ENCODE results near the gene SDHAF2.
"Not testable (repeated sequence)": the region's sequence is repeated elsewhere in the genome, so short reads cannot be mapped to it uniquely, and the experiment has no call there.

Gene SDHAF2

DNA sequence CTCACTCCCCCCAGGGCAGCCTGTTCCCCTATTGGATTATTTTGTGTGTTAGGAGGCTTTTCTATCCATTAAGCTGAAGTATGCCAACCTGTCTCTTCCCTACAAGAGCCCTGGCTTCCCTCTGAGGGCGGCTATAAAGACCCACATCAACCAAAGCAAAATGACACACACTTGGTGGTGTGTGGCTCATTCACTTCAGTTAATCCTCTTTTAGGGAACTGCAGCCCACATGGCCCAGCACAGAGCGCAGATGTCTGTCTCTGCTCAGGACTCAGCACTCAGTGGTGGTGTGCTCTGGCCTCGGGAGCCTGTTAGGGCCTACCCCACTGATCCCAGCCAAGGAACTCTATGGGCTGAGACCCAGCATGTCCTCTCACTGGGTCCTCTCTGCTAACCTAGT lies 46.4 kb downstream of the SDHAF2 start:
- DNase-seq (ENCODE audit: low read depth in 2 of 2), result no peak

DNA sequence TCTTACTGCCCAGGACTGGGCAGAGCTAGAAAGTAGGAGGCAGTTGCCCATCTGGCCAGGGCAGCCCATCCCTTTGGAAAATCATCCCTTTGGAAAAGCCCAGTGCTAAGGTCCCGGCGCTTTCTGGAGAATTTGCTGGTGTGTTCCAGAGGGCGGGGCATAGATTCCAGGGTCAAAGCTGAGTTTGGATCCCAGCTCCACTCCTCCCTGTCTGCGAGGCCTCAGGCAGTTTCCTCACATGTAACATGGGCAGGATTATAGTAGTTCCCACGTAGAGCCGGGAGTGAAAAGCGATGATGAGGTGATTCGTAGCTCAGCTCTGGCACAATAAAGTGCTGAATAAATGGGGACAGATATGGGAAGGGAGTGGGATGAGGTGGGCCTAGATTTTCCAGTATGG lies 47.2 kb downstream of the SDHAF2 start:
- no peak for DNase-seq (ENCODE audit: low read depth in 2 of 2)

DNA sequence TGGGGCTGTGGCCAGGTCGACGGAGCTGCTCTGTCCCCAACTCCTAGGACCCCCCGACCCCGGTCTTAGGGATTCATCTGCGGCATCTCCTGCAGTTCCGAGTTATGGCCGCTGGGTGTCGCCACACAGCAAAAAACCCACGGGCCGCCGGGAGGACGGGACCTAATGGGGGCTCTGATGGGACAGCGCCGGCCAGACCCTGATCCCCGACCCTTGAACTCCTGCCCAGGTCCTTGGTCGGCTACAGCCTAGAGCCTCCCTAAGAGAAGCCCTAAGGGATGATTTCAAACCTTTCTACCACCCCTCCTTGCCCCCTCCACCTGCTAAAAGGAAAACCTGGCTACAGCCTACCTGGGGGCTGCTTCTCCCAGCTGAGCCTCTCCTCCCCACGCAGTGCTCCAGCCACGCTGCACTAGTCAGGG lies 47.8 kb downstream of the SDHAF2 start:
- DNase-seq (ENCODE audit: low read depth in 2 of 2), result peak; percentile 18 to 30

DNA sequence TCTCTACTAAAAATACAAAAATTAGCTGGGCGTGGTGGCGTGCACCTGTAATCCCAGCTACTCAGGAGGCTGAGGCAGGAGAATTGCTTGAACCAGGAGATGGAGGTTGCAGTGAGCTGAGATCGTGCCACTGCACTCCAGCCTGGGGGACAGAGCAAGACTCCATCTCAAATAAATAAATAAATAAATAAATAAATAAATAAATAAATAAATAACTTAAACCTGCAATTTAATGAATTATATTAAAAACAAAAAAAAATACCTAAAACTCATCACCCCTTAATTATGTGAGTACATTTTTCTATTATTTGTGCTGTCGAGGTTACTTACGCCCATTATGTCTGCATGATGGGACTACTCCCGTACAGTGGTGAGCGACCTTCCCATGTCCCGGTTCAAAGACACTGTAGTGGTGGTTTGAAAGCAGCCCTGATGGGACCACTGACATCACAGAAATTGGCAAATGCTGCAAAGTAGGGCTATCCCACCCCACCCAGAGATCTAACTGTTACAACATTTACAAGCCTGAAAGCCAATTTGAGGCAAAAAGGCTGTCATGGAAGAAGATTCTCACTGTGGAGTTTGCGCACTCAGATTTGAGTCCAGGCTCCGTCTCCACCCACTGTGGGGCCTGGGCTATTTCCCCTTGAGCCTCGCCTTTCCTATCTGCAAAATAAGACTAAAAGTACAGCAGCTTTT lies 49.6 kb downstream of the SDHAF2 start:
- not testable (repeated sequence) for DNase-seq (ENCODE audit: low read depth in 2 of 2)

DNA sequence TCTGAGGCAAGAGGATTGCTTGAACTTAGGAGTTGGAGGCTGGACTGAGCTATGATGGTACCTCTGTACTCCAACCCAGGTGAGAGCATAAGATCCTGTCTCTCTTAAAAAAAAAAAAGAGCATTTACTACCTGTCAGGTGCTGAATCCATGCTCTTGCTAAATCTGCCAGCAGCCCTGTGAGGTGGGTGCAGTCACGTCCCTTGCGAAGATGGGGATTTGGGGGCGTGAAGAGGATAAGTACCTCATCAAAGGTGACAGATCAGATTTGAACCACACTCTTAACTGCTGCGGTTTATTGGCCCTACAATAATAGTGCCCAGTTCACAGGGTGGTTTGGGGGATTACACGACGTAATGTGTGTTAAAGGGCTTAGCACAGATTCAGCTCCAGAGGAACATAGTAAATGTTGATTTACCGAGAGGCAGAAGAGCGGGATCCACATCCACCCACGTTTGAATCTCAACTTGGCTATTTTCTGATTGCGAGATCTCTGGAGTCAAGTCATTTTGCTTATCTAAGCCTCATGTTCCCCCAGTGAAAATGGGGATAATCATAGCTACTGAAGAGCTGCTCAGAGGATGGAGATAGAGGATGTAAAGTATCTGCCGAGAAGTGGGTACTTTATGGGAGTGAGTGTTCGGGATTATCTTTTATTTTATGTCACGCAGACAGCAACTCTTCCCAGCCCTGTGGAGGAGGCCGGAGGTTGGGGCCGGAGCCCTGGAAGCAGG lies 50.5 kb downstream of the SDHAF2 start:
- DNase-seq (ENCODE audit: low read depth in 2 of 2), result no peak

DNA sequence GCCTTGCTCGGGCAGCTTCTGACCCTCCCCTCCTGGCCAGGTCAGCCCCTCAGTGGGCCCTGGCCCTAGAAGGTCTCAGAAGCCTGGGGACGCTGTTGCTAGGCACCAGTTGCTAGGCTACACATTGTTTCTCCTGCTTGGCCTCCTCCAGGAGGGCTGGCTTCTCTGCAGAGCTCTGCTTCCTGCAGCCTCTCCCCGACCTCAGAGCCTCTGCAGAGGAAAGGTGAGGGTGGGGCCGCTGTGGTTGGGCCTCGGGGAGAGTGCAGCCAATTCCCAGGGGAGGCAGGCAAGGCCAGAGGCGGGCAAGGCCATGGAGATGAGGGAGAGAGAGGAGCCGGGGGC lies 51.0 kb downstream of the SDHAF2 start:
- DNase-seq (ENCODE audit: low read depth in 2 of 2), result no peak

DNA sequence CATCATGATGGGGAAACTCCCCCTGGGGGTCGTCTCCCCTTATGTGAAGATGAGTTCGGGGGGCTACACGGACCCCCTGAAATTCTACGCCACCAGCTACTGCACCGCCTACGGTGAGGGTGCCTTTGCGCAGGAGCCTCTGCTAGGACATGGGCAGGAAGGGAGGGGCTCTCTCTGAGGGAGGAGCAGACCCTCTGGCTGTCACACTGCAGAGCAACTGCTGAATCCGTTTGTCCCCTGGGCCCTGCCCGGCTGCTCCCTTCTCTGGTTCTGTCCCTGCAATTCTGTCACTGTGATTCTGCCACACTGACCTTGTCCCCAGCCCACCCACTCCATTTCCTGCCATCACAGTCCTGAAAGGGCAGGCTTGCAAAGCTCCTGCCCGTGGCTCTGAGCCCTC lies 51.9 kb downstream of the SDHAF2 start:
- DNase-seq (ENCODE audit: low read depth in 2 of 2), result no peak

DNA sequence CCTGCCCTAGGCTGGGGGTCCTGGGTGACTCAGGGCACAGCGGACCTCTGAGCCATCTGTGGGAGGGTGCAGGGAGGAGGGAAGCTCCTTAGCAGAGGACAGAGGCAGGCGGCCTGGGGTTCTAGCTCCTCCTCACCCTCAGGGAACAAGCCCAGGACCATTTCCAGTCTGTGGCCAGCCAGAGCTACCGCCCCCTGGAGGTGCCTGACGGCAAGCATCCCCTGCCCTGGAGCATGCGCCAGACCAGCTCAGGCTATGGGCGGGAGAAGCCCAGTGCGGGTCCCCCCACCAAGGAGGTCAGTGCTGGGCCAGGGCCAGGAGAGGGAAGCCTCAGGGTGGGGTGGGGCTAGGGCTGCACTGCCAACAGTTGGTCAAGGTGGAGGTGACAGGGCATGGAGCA lies 52.6 kb downstream of the SDHAF2 start:
- peak in 1 of 2 donors; percentile 14 for DNase-seq (ENCODE audit: low read depth in 2 of 2)

DNA sequence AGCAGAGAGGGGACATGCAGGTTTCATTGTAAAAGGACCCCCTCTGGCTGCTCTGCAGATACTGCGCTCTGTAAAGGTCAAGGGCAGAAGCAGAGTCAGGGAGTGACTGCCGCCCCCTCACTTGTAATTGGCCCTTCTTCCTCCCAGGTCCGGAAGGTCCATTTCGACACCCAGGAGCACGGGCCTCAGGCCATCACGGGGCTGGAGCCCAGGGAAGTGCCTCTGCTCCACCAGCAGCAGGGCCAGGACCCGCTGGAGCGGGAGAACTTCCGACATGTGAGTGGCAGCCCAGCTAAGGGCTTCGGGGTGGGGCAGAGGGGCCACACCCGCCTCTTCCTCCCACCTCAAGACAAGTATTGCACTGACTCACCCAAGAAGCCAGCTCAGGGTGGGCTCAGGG lies 54.6 kb downstream of the SDHAF2 start:
- no peak for DNase-seq (ENCODE audit: low read depth in 2 of 2)

DNA sequence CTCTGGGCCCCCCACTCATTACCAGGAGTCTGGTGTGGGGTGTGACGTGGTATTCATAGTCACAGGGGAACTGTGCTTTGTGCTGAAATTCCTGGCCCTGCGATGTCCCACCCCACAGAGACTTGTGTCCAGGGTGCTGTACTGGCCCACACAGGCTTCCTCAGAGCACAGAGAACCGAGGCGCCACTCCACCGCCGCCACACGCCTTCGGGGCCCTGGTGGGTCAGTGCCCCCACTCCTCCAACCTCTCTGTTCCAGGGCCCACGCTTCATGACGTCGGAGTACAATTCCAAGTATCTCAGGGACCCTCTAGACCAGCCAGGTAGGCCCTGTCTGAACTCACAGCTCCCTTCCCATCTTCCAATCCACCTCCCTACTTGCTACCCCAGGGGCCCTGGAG lies 55.2 kb downstream of the SDHAF2 start:
- no peak for DNase-seq (ENCODE audit: low read depth in 2 of 2)

DNA sequence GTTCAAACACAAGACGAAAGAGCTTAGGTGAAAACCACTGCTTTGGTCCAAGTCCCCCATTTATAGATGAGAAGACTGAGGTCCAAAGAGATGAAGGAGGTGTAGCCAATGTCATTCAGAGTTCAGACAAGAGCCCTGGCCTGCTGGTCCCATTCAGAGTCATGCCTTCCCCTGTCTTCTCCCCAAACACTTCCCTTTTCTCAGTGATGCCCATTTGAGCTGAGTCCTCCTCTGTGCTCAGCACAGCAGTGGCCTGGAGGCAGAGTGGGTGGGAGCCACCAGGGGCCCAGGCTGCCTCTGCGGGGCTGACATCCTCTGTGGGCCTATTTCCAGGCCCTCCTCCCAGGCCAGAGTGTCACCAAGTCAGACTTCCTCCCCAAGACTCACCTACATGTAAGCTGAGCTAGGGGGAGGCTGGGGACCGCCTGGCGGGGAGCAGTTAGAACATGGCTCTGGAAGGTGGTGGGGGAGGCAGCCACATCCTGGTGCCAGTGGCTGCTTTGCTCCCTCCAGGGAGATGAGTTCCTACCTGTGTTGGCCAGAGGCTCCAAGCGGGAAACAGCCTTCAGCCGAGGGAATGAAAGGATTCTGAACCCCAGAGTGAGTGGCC lies 56.2 kb downstream of the SDHAF2 start:
- no peak for DNase-seq (ENCODE audit: low read depth in 2 of 2)

DNA sequence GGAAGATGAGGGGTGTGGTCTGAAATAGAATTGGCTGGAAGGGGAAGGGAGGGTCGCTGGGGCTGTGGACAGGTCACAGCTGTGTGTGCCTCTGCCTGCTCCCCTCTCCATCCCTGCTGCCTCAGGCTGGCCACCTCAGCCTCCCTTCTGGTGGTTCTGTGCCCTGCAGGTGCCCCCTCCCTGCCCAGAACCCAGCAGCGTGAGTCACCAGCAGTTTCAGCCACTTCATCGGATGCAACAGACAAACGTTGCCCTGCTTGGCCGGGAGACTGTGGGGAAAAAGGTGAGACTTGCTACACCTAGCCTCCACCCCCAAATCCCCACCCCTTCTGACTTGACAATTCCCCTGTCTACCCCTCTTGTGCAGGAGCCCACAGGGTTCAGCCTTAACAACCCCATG lies 56.9 kb downstream of the SDHAF2 start:
- DNase-seq (ENCODE audit: low read depth in 2 of 2), result no peak

DNA sequence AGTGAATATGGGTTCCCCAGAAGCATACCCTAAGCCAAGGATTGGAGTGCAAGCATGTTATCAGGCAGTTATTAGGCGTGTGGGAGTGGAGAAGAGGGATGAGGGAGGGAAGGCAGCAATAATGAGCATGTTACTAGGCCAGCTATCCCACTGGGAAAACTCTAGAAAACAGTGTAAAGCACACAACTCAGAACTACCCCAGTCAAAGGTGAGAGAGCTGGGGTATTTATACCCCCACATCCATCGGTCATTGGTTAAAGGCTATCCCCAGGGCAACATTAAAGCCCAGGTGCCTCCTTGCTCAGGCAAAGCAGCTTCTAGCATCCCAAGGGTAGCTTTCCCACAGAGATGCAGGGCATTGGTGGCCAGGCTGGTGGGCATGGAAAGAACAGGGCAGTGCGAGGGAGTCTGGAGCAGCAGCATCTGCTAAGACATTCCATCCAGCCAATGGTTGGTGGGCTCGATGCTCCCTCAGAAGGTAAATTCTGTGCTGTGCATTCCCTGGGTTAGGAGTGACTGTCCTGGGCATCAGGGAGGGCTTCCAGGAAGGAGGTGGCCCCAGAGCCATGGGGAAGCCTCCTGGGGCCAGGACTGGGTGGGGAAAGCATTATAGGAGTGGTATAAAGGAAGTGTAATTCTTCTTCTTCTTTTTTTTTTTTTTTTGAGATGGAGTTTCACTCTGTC lies 57.6 kb downstream of the SDHAF2 start:
- no peak for DNase-seq (ENCODE audit: low read depth in 2 of 2)

DNA sequence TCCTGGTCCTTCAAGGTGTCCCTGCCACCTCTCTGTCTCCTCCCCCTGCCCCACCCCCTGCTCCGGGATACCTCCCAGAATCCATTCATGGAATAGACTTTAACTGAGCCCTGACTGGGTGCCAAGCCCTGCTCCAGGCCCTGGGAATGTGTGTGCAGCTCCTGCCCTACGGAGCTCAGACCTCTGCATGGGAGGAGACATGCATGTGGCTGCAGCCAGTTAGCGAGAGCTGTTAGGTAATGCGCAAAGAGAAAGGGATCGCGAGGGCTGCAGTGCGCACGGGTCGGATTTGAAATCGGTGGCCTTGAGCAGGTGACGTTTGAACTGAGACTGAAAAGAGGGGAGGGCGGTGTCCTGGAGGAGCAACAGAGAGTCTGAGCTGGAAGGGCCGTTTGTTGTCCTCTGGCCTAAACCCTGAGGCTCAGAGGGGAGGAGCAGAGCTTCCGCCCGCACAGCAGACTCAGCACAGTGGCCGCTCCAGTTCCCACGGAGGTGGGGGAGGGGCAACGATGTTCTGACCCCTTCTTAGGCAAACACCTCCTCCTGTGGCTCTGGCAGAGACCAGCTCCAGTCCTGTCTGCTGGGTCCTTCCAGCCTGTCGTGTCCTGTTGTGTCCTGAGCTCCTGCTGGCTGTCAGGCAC lies 58.8 kb downstream of the SDHAF2 start:
- DNase-seq (ENCODE audit: low read depth in 2 of 2), result no peak

DNA sequence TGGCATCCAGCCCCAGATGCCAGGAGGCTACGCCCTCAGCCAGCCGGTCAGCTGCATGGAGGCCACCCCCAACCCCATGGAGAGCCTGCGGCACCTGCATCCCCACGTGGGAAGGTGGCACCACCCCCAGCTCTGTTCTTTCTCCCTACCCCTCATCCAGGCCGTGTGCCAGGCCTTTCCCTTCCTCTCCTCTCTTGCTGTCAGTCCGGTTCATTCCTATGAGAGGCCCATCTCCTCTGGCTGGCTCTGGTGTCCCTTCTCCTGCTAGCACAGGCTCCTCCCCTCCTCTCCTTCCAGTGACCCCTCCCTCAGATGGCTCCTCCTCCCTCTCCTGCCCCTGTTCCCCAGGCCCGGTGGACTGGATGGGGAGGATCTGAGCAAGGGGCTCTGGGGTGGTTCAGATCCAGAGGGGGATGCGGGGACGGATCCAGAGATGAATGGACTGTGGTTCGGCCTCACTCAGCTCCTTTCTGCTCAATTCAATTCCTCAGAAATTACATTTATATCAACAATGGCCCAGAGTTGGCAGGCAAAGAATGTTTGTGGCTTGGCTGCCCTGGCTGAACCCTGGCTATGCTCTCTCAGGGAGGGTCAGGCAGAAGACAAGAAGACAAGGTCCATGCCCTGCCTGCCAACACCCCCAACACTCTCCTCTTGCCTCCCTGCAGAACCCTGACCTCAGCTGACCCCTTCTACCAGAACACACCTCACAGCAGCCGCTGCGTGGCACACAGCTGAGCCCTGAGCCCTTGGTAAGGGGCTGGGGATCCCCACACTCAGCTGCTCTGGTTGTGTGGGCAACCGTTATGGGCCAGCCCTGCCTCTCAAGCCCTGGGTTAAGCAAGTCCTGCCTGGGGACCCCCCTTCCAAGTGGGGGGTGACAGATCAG lies 60.2 kb downstream of the SDHAF2 start:
- no peak for DNase-seq (ENCODE audit: low read depth in 2 of 2)

DNA sequence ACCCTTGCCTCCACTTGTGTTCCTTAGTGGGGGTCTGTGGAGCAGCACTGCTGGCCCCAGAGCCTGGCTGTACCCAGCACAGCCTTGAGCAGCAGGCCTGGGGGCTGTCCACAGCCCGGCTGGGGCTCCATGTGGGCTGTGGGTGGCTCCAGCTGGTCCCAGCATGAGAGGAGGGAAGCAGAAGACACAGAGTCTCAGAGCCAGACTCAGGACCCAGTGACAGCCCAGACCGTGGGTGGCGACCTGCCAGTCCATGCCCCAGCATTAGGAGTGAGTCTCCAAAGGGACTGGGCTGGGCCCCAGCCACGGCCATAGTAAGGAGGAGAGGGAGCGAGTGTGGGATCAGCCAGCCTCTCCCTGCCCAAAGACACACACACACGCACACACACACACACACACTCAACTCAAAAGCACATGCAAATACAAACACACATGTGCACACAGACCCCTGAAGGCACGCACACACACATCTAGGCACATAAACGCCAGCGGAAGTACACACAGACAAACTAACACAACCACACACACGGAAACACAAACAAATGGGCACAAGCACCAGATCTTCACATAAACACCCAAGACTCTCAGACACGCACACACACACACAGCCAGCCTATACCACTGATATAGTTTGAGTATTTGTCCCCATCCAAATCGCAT lies 61.9 kb downstream of the SDHAF2 start:
- no peak for DNase-seq (ENCODE audit: low read depth in 2 of 2)

DNA sequence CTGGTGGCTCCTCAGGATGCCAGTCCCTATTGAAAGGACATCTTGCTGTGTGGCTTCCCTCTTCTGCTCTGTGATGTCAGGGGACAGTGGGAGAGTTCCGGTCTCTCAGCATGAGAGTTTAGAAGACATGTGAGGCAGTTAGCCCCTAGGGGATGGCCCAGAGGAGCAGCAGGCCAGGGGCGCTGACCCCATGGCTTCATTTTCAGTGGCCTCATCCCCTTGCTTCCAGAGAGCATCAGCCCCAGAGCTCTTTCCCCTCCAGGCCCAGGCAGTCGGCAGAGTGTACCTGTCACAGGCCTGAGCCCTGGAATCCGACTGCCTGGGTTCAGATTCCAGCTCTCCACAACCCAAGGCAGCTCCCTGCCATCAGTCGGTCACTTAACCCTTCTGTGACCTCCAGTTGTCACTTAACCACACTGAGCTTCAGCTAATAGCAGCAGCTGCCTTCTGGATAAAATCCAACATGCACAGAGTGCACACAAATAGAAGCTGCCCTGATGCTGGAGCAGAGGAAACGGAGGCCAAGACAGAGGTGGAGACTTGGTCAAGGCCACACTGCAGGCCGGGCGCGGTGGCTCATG lies 64.5 kb downstream of the SDHAF2 start:
- DNase-seq (ENCODE audit: low read depth in 2 of 2), result no peak

DNA sequence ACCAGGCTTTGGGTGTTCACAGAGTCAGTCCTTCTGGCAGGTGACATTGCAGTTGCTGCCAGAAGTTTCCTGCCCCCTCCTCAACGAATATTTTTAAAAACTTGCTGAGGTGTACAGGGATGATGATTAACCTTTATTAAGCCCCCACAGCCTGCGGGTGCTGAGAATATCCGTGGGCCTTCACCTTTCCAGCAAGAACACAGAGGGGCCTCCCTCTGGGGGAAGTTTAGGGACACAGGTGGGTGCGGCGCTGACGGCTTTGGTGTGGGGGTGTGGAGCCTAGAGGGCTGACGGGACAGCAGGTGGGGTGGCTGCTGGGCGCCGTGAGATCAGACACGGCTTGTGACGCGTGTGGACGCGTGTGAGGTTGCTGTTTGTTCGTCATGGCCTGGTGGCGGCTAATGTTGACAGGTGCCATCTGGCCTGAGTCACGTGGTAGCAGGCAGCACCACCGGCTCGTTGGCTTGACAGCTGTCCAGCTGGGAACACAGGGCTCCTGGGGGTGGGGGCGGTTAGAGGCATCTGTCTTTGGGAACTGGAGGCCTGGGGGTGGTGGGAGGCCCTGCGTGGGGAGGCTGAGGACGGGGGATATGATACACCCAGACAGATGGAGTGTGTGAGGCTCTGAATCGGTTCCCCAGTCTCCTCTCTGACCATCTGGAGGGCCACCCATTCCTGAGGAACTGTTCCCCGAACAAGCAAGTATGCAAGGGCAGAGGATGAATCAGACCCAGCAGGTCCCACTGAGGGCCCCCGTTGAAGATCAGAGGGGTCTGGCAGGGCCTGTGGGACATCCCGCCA lies 66.1 kb downstream of the SDHAF2 start:
- no peak for DNase-seq (ENCODE audit: low read depth in 2 of 2)

Measured in stimulated activated CD4-positive, alpha-beta T cell treated with anti-CD3 and anti-CD28 coated beads, Interleukin-15, amount 100 ng/mL, for 48 hours (primary cell).